Measurements from ENCODE around the gene TMEM132D.

TMEM132D gene

GRCh38 chr12:129446696-129447095 is 457.1 kb downstream of the TMEM132D start:
- H3K36me3 ChIP-seq (ENCODE audit: insufficient read depth, low read length), result no peaks in the 10 kb centered on the region
- H3K4me1 ChIP-seq (ENCODE audit: insufficient read depth, low read length, severe bottlenecking), result no peaks in the 10 kb centered on the region
- no peaks in the 10 kb centered on the region for H3K9me3 ChIP-seq (ENCODE audit: low read length)
- H3K79me2 ChIP-seq (ENCODE audit: insufficient read depth, low read length), result no peaks in the 10 kb centered on the region
- H3K9ac ChIP-seq (ENCODE audit: low read length), result no peak overlapping the region
- no peaks in the 10 kb centered on the region for H4K20me1 ChIP-seq (ENCODE audit: insufficient read depth, low read length)
- H3K9me2 ChIP-seq (ENCODE audit: low read depth, low read length), result no peaks in the 10 kb centered on the region
- H2AFZ ChIP-seq (ENCODE audit: low read length), result no peak overlapping the region
- H3K27me3 ChIP-seq (ENCODE audit: insufficient read depth, low read length), result no peaks in the 10 kb centered on the region
- H3K27ac ChIP-seq (ENCODE audit: low read depth, low read length, poor library complexity, severe bottlenecking), result no peak overlapping the region
- H3F3A ChIP-seq (ENCODE audit: insufficient read depth, low read length), result no peaks in the 10 kb centered on the region
- H3K4me2 ChIP-seq (ENCODE audit: low read length), result no peak overlapping the region
- H3K4me3 ChIP-seq (ENCODE audit: low read depth, low read length, poor library complexity, severe bottlenecking), result no peak overlapping the region
- TF ChIP-seq CTCF (IDR thresholded peaks at IDR 0.05; ENCODE audit: low read length) (no peak), EZH2 (IDR thresholded peaks at IDR 0.05; ENCODE audit: borderline replicate concordance, low read length) (no peak)

GRCh38 chr12:129440278-129440677 is 463.5 kb downstream of the TMEM132D start:
- no peak overlapping the region for H3K27ac ChIP-seq (ENCODE audit: low read depth, low read length, poor library complexity, severe bottlenecking)
- H3K79me2 ChIP-seq (ENCODE audit: insufficient read depth, low read length), result no peaks in the 10 kb centered on the region
- no peaks in the 10 kb centered on the region for H3K36me3 ChIP-seq (ENCODE audit: insufficient read depth, low read length)
- no peak overlapping the region for H2AFZ ChIP-seq (ENCODE audit: low read length)
- no peaks in the 10 kb centered on the region for H3K9me3 ChIP-seq (ENCODE audit: low read length)
- no peaks in the 10 kb centered on the region for H3K4me1 ChIP-seq (ENCODE audit: insufficient read depth, low read length, severe bottlenecking)
- H4K20me1 ChIP-seq (ENCODE audit: insufficient read depth, low read length), result no peaks in the 10 kb centered on the region
- no peak overlapping the region for H3K9ac ChIP-seq (ENCODE audit: low read length)
- H3K4me2 ChIP-seq (ENCODE audit: low read length), result no peak overlapping the region
- no peak overlapping the region for H3K4me3 ChIP-seq (ENCODE audit: low read depth, low read length, poor library complexity, severe bottlenecking)
- H3K9me2 ChIP-seq (ENCODE audit: low read depth, low read length), result no peaks in the 10 kb centered on the region
- H3K27me3 ChIP-seq (ENCODE audit: insufficient read depth, low read length), result no peaks in the 10 kb centered on the region
- no peak for TF ChIP-seq CTCF (IDR thresholded peaks at IDR 0.05; ENCODE audit: low read length)
- TF ChIP-seq EZH2 (IDR thresholded peaks at IDR 0.05; ENCODE audit: borderline replicate concordance, low read length), result no peak
- H3F3A ChIP-seq (ENCODE audit: insufficient read depth, low read length), result no peaks in the 10 kb centered on the region

GRCh38 chr12:129434790-129435189 is 469.0 kb downstream of the TMEM132D start:
- H3K4me3 ChIP-seq (ENCODE audit: low read depth, low read length, poor library complexity, severe bottlenecking), result no peak overlapping the region
- TF ChIP-seq CTCF (IDR thresholded peaks at IDR 0.05; ENCODE audit: low read length), result no peak
- TF ChIP-seq EZH2 (IDR thresholded peaks at IDR 0.05; ENCODE audit: borderline replicate concordance, low read length), result no peak
- H3K9ac ChIP-seq (ENCODE audit: low read length), result no peak overlapping the region

More at GRCh38 chr12:129434790-129435189, 469.0 kb downstream of the TMEM132D start:
- no peak overlapping the region for H3K27ac ChIP-seq (ENCODE audit: low read depth, low read length, poor library complexity, severe bottlenecking)
- H3K36me3 ChIP-seq (ENCODE audit: insufficient read depth, low read length), result no peaks in the 10 kb centered on the region
- H3K4me1 ChIP-seq (ENCODE audit: insufficient read depth, low read length, severe bottlenecking), result no peaks in the 10 kb centered on the region
- no peak overlapping the region for H3K4me2 ChIP-seq (ENCODE audit: low read length)
- H3F3A ChIP-seq (ENCODE audit: insufficient read depth, low read length), result no peaks in the 10 kb centered on the region
- no peak overlapping the region for H2AFZ ChIP-seq (ENCODE audit: low read length)
- H3K9me3 ChIP-seq (ENCODE audit: low read length), result no peaks in the 10 kb centered on the region
- no peaks in the 10 kb centered on the region for H3K27me3 ChIP-seq (ENCODE audit: insufficient read depth, low read length)
- H3K9me2 ChIP-seq (ENCODE audit: low read depth, low read length), result no peaks in the 10 kb centered on the region
- no peaks in the 10 kb centered on the region for H4K20me1 ChIP-seq (ENCODE audit: insufficient read depth, low read length)
- H3K79me2 ChIP-seq (ENCODE audit: insufficient read depth, low read length), result no peaks in the 10 kb centered on the region
